GM21786 (cell line): ENCODE results near the gene SLC22A24.
"Not testable (repeated sequence)": the region's sequence is repeated elsewhere in the genome, so short reads cannot be mapped to it uniquely, and the experiment has no call there.

Experiments
- ATAC-seq: cut with Tn5 transposase; IDR thresholded peaks from one replicate; pipeline ENCODE4 v1.9.1; 2021; ENCODE audit not compliant: unreplicated experiment

The SLC22A24 gene, protein sequence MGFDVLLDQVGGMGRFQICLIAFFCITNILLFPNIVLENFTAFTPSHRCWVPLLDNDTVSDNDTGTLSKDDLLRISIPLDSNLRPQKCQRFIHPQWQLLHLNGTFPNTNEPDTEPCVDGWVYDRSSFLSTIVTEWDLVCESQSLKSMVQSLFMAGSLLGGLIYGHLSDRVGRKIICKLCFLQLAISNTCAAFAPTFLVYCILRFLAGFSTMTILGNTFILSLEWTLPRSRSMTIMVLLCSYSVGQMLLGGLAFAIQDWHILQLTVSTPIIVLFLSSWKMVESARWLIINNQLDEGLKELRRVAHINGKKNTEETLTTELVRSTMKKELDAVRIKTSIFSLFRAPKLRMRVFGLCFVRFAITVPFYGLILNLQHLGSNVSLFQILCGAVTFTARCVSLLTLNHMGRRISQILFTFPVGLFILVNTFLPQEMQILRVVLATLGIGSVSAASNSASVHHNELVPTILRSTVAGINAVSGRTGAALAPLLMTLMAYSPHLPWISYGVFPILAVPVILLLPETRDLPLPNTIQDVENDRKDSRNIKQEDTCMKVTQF

DNA sequence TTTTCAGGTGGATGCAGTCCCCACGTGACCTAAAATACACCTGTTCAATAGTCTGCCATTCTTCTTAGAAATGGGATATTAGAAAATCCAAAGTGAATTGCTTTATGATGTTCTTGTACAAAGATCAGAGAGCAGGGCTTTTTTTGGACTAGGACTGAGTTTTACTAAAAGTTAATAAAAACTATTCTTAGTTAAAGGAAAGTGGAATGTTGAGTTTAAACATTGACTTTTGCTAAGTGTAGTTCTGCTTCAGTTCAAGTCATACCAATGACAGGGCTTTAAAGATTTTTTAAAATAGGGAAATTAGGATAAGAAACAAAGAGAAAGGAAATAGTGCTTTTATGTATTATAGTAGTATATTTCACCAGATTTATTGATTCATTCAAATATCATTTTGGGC lies at the start of gene SLC22A24:
Gene SLC22A24 (minus strand): TSS at position 101 of the 400 bp plus-strand sequence. CDS start 442 bp downstream, outside the sequence.
- ATAC-seq = no peak

DNA sequence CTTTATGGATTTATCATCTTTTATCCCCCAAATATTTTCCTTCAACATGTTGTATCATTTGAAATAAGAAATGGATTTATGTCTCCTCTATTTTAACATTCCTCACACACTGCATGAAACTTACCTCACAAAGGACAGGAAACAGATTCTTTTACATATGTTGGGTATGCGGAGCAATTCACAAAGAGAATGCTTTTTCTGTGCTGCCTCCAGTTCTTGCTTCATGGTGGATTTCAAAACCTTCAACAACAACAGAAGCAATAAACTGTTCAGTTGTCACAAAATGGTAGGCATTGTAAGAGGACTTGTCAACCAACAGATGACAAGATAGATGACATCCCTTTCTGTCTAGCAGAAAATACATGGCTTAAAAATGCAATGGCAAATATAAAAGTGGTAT lies 36.5 kb upstream of the SLC22A24 start:
- no peak for ATAC-seq

DNA sequence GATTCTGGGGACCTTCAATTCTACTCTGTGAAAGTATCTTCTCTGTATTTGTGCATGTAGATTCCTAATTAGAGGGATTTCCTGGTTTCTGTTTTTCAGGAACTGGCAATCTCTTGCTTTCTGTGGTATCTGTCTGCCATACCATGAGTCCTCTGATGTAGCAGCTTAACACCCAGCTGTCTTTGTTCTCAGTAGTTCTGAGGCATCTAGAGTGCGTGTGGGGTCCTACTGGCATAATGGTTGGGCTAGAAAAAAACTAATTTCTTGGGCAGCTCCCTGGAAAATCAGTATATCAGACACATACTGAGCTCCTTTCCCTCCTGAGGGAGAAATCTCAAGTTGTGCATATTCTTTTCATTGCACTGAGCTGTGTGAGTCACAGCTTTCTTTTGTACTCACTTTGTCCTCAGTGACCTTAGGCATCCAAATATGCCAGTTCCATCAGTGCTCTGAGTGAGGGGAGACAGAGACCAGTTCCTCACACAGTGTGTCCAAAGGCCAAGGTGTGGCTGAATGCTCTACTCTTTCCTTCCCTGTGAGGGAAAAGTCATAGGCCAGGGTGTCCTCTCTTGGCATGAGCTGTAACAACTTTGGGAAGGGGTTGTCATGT lies 35.5 kb upstream of the SLC22A24 start:
- no peak for ATAC-seq

DNA sequence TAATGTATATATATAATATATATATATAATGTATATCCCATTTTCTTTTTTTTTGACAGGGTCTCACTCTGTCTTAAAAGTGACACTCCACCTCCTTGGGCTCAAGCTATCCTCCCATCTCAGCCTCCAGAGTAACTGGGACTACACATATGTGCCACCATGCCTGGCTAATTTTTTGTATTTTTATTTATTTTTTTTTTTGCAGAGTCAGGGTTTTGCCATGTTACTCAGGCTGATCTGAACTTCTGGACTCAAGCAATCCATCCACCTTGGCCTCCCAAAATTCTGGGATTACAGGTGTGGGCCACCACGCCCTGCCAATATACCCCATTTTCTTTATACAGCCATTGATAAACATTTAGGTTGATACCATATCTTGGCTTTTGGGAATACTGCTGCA lies 33.9 kb upstream of the SLC22A24 start:
- ATAC-seq = no peak

DNA sequence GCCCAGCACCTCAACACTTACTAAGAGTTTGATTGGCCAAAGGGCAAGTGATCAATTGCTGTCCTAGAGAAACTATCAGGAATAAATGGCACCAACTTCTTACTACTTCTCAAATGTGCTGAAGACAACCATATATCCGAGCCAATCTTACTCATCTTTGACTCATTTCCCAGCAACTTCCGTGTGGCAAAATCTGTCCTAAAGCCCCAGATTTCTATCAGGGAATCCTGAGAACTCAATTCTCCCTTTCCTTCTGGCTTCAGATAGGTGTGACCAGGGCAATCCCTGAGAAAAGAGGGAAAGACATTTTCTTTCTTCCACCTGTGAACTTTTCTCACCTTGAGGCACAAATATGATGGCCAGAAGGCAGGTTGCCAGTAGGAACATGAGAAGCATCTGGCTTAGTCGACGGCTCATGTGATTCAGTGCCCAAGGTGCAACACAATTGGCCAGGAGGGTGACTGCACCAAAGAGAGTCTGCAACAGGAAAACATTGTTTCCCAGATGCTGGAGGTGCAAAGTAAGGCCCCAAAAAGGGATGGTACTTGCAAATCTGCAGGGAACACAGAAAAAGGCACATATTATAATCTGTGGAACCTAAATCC lies 21.8 kb upstream of the SLC22A24 start:
- ATAC-seq = no peak

DNA sequence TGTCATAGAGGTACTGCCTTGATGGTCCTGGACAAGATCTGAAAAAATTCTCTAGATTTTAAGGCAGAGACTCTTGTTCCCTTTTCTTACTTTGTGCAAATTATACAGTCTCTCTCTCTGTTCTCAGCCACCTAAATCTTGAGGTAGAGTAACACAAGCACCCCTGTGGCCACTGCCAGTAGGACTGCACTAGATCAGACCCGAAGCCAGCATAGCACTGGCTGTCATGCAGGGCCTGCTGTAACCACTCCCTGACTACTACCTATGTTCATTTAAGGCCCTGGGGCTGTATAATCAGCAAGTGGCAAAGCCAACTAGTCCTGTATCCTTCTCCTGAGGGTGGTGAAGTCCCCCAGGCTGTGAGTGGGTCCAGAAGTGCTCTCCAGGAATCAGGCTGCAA lies 11.8 kb upstream of the SLC22A24 start:
- no peak for ATAC-seq

DNA sequence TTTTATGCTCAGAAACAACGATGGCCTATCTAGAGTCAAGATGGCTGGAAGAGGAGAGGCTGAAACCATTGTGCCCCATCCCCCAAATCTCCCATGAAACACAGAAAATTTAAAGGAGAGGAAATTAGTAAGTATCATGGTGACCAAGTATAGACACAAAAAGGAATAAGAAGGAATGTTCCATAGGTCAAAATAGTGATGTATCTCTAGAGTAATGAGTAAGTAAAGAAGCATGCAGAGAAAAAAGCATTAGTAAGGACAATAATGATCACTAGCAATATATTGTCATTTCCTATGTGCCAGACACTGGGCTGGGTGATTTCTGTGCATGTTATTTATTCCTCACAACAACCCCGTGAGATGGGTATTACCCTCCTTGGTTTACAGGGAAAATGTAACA lies 2.6 kb upstream of the SLC22A24 start:
- ATAC-seq = no peak

DNA sequence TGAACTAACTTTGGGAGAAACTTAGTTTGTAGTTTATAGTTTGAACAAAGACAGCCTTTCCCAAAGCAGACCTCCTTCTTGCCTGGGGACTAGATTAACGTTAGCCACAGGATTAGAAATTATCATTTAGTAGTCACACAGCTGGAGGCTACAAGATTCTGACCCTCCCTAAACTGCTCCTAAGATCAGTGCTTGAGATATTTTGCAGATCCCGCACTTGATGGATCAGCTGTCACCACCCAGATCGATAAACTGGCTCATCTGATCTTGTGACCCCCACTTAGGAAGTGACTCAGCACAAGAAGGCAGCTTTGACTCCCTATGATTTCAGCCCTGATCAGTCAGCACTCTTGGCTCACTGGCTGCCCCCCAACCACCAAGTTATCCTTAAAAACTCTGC lies 1.6 kb downstream of the SLC22A24 start:
- no peak for ATAC-seq

DNA sequence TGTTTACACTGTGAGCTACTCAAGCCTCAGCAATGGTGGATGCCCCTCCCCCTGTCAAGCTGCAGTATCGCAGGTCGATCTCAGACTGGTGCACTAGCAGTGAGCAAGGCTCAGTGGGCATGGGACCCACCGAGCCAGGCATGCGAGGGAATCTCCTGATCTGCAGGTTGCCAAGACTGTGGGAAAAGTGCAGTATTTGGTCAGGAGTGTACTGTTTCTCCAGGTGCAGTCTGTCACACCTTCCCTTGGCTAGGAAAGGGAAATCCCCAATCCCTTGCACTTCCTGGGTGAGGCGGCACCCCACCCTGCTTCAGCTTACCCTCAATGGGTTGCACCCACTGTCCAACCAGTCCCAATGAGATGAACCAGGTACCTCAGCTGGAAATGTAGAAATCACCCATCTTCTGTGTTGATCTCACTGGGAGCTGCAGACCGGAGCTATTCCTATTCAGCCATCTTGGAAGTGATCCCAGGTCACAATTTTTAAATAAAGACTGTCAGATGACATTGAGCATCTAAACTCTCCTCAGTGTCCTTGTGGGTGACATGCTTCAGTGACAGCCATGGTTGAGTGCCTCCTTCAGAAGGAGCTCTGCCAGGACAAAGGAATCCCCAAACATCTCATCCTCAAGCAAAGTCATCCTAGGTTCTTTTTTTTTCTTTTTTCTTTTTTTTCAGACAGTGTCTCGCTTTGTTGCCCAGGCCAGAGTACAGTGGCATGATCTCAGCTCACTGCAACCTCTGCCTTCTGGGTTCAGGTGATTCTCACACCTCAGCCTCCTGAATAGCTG lies 10.8 kb downstream of the SLC22A24 start:
- no peak for ATAC-seq

DNA sequence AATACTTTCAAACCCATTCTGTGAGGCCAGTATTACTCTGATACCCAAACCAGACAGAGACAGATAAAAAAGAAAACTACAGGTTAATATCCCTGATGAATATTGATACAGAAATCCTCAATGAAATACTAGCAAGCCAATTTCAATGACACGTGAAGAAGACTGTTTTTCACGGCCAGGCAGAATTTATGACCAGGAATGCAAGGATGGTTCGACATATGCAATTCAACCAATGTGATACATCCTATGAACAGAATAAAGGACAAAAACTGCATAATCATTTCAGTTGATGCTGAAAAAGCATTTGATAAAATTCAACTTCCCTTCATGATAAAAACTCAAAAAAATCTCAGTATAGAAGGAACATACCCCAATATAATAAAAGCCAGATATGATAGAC lies 44.5 kb downstream of the SLC22A24 start:
- ATAC-seq = no peak

DNA sequence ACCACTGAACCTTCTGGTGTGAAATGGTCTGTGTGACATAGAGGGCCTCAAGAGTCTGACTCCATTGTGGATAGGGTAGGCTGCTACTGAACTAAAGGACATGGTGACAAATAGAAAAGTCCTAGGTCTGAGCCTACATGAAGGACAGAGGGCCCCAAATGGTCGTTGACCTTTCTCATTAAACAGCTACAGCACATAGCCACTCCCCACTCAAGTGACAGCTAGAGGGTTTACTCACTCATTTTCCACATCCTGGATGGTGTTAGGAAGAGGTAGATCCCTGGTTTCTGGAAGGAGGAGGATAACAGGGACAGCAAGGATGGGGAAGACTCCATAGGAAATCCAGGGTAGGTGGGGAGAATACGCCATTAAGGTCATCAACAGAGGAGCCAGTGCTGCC lies 63.3 kb downstream of the SLC22A24 start:
- no peak for ATAC-seq

DNA sequence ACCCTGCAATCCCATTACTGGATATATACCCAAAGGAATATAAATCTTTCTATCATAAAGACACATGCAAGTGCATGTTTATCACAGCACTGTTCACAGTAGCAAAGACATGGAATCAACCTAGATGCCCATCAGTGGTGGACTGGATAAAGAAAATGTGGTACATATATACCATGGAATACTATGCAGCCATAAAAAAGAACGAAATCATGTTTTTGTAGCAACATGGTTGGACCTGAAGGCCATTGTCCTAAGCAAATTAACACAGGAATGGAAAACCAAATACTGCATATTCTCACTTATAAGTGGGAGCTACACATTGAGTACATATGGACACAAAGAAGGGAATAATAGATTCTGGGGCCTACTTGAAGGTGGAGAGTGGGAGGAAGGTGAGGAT lies 97.8 kb downstream of the SLC22A24 start:
- not testable (repeated sequence) for ATAC-seq

DNA sequence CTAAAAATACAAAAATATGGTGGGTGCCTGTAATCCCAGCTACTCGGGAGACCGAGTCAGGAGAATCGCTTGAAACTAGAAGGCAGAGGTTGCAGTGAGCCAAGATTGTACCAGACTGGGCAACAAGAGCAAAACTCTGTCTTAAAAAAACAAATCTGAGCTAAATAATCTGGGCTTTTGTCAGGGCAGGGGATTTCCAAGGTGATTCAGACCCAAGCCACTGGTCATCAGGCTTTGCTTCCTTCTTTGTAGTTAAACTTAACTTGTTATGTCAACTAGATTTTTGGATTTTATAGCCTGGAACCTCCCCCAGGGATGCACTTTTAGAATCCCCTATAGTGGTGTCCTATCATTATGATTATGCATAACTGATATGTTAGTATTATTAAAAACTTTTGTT lies 101.4 kb downstream of the SLC22A24 start:
- no peak for ATAC-seq

DNA sequence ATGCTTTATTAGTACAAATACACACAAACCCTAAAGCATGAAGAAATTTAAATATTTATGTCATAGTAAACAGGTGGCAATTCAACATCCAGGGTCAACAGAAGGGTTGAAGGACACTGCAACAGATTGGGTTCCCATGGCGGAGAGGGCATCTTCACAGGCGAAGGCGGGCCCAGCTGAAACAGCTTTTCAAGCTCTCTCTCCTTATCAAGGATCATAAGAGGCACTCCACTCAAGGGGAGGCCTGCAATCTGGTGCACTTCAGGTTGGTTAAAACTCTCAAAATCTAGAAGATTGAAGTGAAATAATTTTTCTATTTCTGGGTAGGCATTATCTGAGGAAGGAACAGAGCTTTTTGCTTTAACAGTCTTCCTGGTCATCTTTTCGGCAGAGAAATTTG lies 111.6 kb downstream of the SLC22A24 start:
- no peak for ATAC-seq
